Measurements from ENCODE around the gene HK1.

The HK1 gene

DNA sequence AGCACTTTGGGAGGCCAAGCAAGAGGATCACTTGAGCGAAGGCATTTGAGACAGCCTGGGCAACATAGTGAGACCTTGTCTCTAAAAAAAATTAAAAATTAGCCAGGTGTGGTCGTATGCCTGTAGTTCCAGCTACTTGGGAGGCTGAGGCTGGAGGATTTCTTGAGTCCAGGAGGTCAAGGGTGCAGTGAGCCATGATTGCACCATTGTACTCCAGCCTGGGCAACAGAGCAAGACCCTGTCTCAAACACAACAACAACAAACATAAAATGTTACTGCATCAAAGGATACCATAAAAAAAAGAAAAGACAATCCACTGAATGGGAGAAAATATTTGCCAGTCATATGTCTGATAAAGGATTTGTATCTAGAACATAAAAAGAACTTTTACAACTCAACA, 77.9 kb downstream of the HK1 start:
- Histone ChIP-seq H3K4me1 (ENCODE audit: control insufficient read depth in 2 of 2, insufficient read depth in 1 of 2, low read depth in 1 of 2, low read length in 2 of 2) (peaks cover 0 to 4% of the 10 kb centered on the region in 2 donors), H4K8ac (ENCODE audit: low read depth, low read length) (no peak overlapping the region), H2AFZ (ENCODE audit: low read length) (no peak overlapping the region), H3K23ac (ENCODE audit: low read depth, low read length, poor library complexity) (no peak overlapping the region), H2BK120ac (ENCODE audit: low read depth, low read length) (no peak overlapping the region), H4K91ac (ENCODE audit: low read depth, low read length, poor library complexity) (no peak overlapping the region), H3K27me3 (ENCODE audit: control insufficient read depth in 3 of 3, insufficient read depth in 3 of 3, low read depth in 1 of 3, low read length in 3 of 3) (no peaks in the 10 kb centered on the region), H3K18ac (ENCODE audit: low read length) (no peak overlapping the region), H3K14ac (ENCODE audit: low read length) (no peak overlapping the region), H2BK5ac (ENCODE audit: low read length) (no peak overlapping the region), H3K4me2 (ENCODE audit: insufficient read depth, low read length, poor library complexity, severe bottlenecking) (no peak overlapping the region), H3K27ac (replicated peaks; ENCODE audit: low read length) (no peak overlapping the region), H3K9me3 (replicated peaks in 1 of 2; ENCODE audit: control insufficient read depth in 2 of 2, insufficient read depth in 1 of 2, low read depth in 1 of 2, low read length in 2 of 2) (no peaks in the 10 kb centered on the region), H3K36me3 (replicated peaks in 1 of 2; ENCODE audit: control insufficient read depth in 2 of 2, insufficient read depth in 2 of 2, low read length in 2 of 2) (peaks cover 0 to 7% of the 10 kb centered on the region in 2 donors), H2BK15ac (ENCODE audit: low read length) (no peak overlapping the region), H3K79me1 (ENCODE audit: low read depth, low read length) (peaks cover under 1% of the 10 kb centered on the region), H3K9ac (ENCODE audit: low read depth, low read length, poor library complexity) (no peak overlapping the region), H3K4me3 (ENCODE audit: low read length in 2 of 2) (no peak overlapping the region), H2AK5ac (ENCODE audit: low read depth, low read length) (no peak overlapping the region), H2BK12ac (ENCODE audit: low read length) (no peak overlapping the region), H3K4ac (ENCODE audit: low read length) (no peak overlapping the region)
- WGBS, 2 donors (ENCODE audit: extremely low coverage in 2 of 2, insufficient read length in 2 of 2, insufficient replicate concordance in 1 of 2) = no CpG with 5 or more reads among the region's 2 CpGs
- DNase-seq (ENCODE audit: low spot score) = no peak

DNA sequence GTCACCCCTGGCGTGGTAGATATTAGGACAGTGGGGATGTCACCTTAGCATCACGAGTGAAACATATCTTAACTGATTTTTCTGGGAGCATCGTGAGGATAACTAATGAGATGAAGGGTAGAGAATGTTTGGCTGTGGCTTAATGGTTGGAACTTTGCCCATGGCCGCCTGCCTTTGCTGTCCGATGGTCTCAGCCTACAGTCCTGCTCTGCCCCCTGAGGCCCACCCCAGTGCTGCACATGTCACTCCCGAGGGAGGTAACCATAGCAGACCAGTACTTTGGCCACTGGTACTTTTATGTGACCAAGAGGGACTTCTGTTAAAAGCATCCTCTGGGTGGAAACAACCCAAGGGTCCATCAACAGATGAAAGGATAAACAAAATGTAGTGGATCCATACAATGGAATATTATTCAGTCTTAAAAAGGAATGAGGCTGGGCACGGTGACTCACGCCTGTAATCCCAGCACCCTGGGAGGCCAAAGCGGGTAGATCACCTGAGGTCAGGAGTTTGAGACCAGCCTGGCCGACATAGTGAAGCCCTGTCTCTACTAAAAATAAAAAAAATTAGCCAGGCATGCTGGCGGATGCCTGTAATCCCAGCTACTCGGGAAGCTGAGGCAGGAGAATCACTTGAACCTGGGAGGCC, 80.0 kb downstream of the HK1 start:
- Histone ChIP-seq H3K4me3 (ENCODE audit: low read length in 2 of 2) (no peak overlapping the region), H3K18ac (ENCODE audit: low read length) (no peak overlapping the region), H3K79me1 (ENCODE audit: low read depth, low read length) (peaks cover 2% of the 10 kb centered on the region), H3K4me2 (ENCODE audit: insufficient read depth, low read length, poor library complexity, severe bottlenecking) (no peak overlapping the region), H3K23ac (ENCODE audit: low read depth, low read length, poor library complexity) (no peak overlapping the region), H3K9ac (ENCODE audit: low read depth, low read length, poor library complexity) (no peak overlapping the region), H2BK15ac (ENCODE audit: low read length) (no peak overlapping the region), H3K14ac (ENCODE audit: low read length) (no peak overlapping the region), H3K4ac (ENCODE audit: low read length) (no peak overlapping the region), H2BK5ac (ENCODE audit: low read length) (no peak overlapping the region), H2BK120ac (ENCODE audit: low read depth, low read length) (no peak overlapping the region), H3K27me3 (ENCODE audit: control insufficient read depth in 3 of 3, insufficient read depth in 3 of 3, low read depth in 1 of 3, low read length in 3 of 3) (no peaks in the 10 kb centered on the region), H3K27ac (replicated peaks; ENCODE audit: low read length) (no peak overlapping the region), H2BK12ac (ENCODE audit: low read length) (no peak overlapping the region), H3K9me3 (replicated peaks in 1 of 2; ENCODE audit: control insufficient read depth in 2 of 2, insufficient read depth in 1 of 2, low read depth in 1 of 2, low read length in 2 of 2) (no peaks in the 10 kb centered on the region), H4K8ac (ENCODE audit: low read depth, low read length) (no peak overlapping the region), H2AFZ (ENCODE audit: low read length) (no peak overlapping the region), H3K36me3 (replicated peaks in 1 of 2; ENCODE audit: control insufficient read depth in 2 of 2, insufficient read depth in 2 of 2, low read length in 2 of 2) (peaks cover 0 to 10% of the 10 kb centered on the region in 2 donors), H2AK5ac (ENCODE audit: low read depth, low read length) (no peak overlapping the region), H3K4me1 (ENCODE audit: control insufficient read depth in 2 of 2, insufficient read depth in 1 of 2, low read depth in 1 of 2, low read length in 2 of 2) (no peaks in the 10 kb centered on the region), H4K91ac (ENCODE audit: low read depth, low read length, poor library complexity) (no peak overlapping the region)
- no peak for DNase-seq (ENCODE audit: low spot score)
- WGBS, 2 donors (ENCODE audit: extremely low coverage in 2 of 2, insufficient read length in 2 of 2, insufficient replicate concordance in 1 of 2) = no CpG with 5 or more reads among the region's 12 CpGs

DNA sequence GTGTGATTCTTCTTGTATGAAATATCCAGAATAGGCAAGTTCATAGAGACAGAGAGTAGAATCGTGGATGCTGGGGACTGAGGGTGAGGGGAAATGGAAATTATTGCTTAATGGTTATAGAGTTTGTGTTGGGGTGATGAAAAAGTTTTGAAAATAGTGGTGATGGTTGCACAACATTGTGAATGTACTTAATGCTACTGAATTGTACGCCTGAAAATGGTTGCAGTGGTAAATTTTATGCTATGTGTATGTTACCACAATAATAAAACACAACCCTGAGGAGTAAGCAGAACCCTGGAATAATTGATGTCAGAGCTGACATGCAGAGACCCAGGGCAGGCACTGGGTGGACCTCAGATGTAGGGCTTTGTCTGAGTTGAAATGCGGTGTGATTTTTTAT, 80.9 kb downstream of the HK1 start:
- H2BK5ac ChIP-seq (ENCODE audit: low read length) = no peak overlapping the region
- H3K4me2 ChIP-seq (ENCODE audit: insufficient read depth, low read length, poor library complexity, severe bottlenecking) = no peak overlapping the region
- no peak overlapping the region for H3K14ac ChIP-seq (ENCODE audit: low read length)
- H3K18ac ChIP-seq (ENCODE audit: low read length) = no peak overlapping the region
- H3K23ac ChIP-seq (ENCODE audit: low read depth, low read length, poor library complexity) = no peak overlapping the region
- H3K4me1 ChIP-seq (ENCODE audit: control insufficient read depth in 2 of 2, insufficient read depth in 1 of 2, low read depth in 1 of 2, low read length in 2 of 2) = peaks cover 0 to under 1% of the 10 kb centered on the region in 2 donors
- no peak overlapping the region for H2BK120ac ChIP-seq (ENCODE audit: low read depth, low read length)
- peaks cover 0 to 10% of the 10 kb centered on the region in 2 donors for H3K36me3 ChIP-seq (replicated peaks in 1 of 2; ENCODE audit: control insufficient read depth in 2 of 2, insufficient read depth in 2 of 2, low read length in 2 of 2)
- no peak overlapping the region for H3K4me3 ChIP-seq (ENCODE audit: low read length in 2 of 2)
- H2BK12ac ChIP-seq (ENCODE audit: low read length) = no peak overlapping the region
- no peak overlapping the region for H2AK5ac ChIP-seq (ENCODE audit: low read depth, low read length)
- no peak overlapping the region for H2BK15ac ChIP-seq (ENCODE audit: low read length)
- no peak overlapping the region for H3K9ac ChIP-seq (ENCODE audit: low read depth, low read length, poor library complexity)
- no peak overlapping the region for H3K4ac ChIP-seq (ENCODE audit: low read length)
- H3K27me3 ChIP-seq (ENCODE audit: control insufficient read depth in 3 of 3, insufficient read depth in 3 of 3, low read depth in 1 of 3, low read length in 3 of 3) = no peaks in the 10 kb centered on the region
- no peak overlapping the region for H4K8ac ChIP-seq (ENCODE audit: low read depth, low read length)
- no peak for DNase-seq (ENCODE audit: low spot score)
- no peak overlapping the region for H4K91ac ChIP-seq (ENCODE audit: low read depth, low read length, poor library complexity)
- no peaks in the 10 kb centered on the region for H3K9me3 ChIP-seq (replicated peaks in 1 of 2; ENCODE audit: control insufficient read depth in 2 of 2, insufficient read depth in 1 of 2, low read depth in 1 of 2, low read length in 2 of 2)
- H3K79me1 ChIP-seq (ENCODE audit: low read depth, low read length) = peaks cover 2% of the 10 kb centered on the region
- H3K27ac ChIP-seq (replicated peaks; ENCODE audit: low read length) = no peak overlapping the region
- no peak overlapping the region for H2AFZ ChIP-seq (ENCODE audit: low read length)
- no CpG with 5 or more reads among the region's 3 CpGs for WGBS, 2 donors (ENCODE audit: extremely low coverage in 2 of 2, insufficient read length in 2 of 2, insufficient replicate concordance in 1 of 2)

DNA sequence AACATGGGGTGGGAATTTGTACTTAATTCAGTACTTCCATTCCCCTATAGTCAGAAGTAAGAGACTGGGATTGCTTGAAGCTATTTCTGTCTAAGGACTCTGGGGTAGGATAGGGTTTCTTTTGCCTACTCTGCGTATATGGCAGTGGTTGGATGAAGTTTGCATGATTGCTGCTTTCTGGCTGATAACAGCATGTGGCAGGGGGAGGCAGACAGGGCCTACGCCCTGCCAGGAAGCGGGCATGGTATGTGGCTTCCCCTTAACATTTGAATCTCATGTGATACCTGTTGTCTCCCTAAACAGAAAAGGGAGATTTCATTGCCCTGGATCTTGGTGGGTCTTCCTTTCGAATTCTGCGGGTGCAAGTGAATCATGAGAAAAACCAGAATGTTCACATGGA, 81.3 kb downstream of the HK1 start:
- no peak overlapping the region for H2BK15ac ChIP-seq (ENCODE audit: low read length)
- no peak overlapping the region for H3K4ac ChIP-seq (ENCODE audit: low read length)
- H3K27ac ChIP-seq (replicated peaks; ENCODE audit: low read length) = no peak overlapping the region
- WGBS, 2 donors (ENCODE audit: extremely low coverage in 2 of 2, insufficient read length in 2 of 2, insufficient replicate concordance in 1 of 2) = no CpG with 5 or more reads among the region's 5 CpGs
- H3K18ac ChIP-seq (ENCODE audit: low read length) = no peak overlapping the region
- H4K8ac ChIP-seq (ENCODE audit: low read depth, low read length) = no peak overlapping the region
- H2AFZ ChIP-seq (ENCODE audit: low read length) = no peak overlapping the region
- no peak overlapping the region for H3K23ac ChIP-seq (ENCODE audit: low read depth, low read length, poor library complexity)
- H3K4me1 ChIP-seq (ENCODE audit: control insufficient read depth in 2 of 2, insufficient read depth in 1 of 2, low read depth in 1 of 2, low read length in 2 of 2) = peaks cover 0 to 5% of the 10 kb centered on the region in 2 donors
- no peak for DNase-seq (ENCODE audit: low spot score)
- H2BK120ac ChIP-seq (ENCODE audit: low read depth, low read length) = no peak overlapping the region
- no peak overlapping the region for H2BK5ac ChIP-seq (ENCODE audit: low read length)
- no peak overlapping the region for H3K4me3 ChIP-seq (ENCODE audit: low read length in 2 of 2)
- H3K9me3 ChIP-seq (replicated peaks in 1 of 2; ENCODE audit: control insufficient read depth in 2 of 2, insufficient read depth in 1 of 2, low read depth in 1 of 2, low read length in 2 of 2) = no peaks in the 10 kb centered on the region
- H3K36me3 ChIP-seq (replicated peaks in 1 of 2; ENCODE audit: control insufficient read depth in 2 of 2, insufficient read depth in 2 of 2, low read length in 2 of 2) = peaks cover 0 to 10% of the 10 kb centered on the region in 2 donors
- no peak overlapping the region for H3K9ac ChIP-seq (ENCODE audit: low read depth, low read length, poor library complexity)
- H3K79me1 ChIP-seq (ENCODE audit: low read depth, low read length) = peaks cover 2% of the 10 kb centered on the region
- H2AK5ac ChIP-seq (ENCODE audit: low read depth, low read length) = no peak overlapping the region
- no peaks in the 10 kb centered on the region for H3K27me3 ChIP-seq (ENCODE audit: control insufficient read depth in 3 of 3, insufficient read depth in 3 of 3, low read depth in 1 of 3, low read length in 3 of 3)
- no peak overlapping the region for H3K4me2 ChIP-seq (ENCODE audit: insufficient read depth, low read length, poor library complexity, severe bottlenecking)
- no peak overlapping the region for H3K14ac ChIP-seq (ENCODE audit: low read length)
- no peak overlapping the region for H4K91ac ChIP-seq (ENCODE audit: low read depth, low read length, poor library complexity)
- no peak overlapping the region for H2BK12ac ChIP-seq (ENCODE audit: low read length)

Data from neuronal stem cell (in vitro differentiated cells).